H1 (cell line): ENCODE data around the gene GUF1. TPM values are rescaled to one million over a fixed set of nuclear protein-coding genes. Genes with fewer than 3 reads are reported as not detected.

Experiments used
- CTCF ChIA-PET: fragments of 300-600 bp; sonication (Branson Sonifier 250); formaldehyde crosslinking; loops from one replicate; lab custom pipeline; 2021; ENCODE audit not compliant: partially characterized antibody; lab: Charles Lee
- POLR2A ChIA-PET: fragments of 300-600 bp; sonication (Branson Sonifier 250); formaldehyde crosslinking; loops from one replicate; lab custom pipeline; 2021; ENCODE audit warnings: inconsistent platforms; ENCODE audit not compliant: partially characterized antibody; lab: Charles Lee
- DNase-seq, 2 experiments: peaks; one replicate each; pipeline versions ENCODE4 v3.0.0 to v3.0.0-alpha.2; 2010 to 2022; ENCODE audit warnings: low spot score in 2 of 2, low read depth in 1 of 2, mixed read lengths in 1 of 2
- FAIRE-seq: peaks from 2 replicates; lab custom pipeline; 2011; peaks lifted over from hg19 to GRCh38; lab: Jason Lieb, UNC
- H2AFZ ChIP-seq: 2 replicates; pipeline ENCODE4 v1.8.1; 2012; ENCODE audit warnings: low read length, inconsistent platforms
- H2AK5ac ChIP-seq: 2 replicates; pipeline ENCODE4 v1.6.1; 2013; ENCODE audit warnings: low read depth, low read length
- H2BK120ac ChIP-seq: replicated peaks from 2 replicates; pipeline ENCODE3; 2013; ENCODE audit warnings: low read depth, low read length, inconsistent platforms
- H2BK12ac ChIP-seq: 2 replicates; pipeline ENCODE4 v1.6.1; 2013; ENCODE audit warnings: low read depth, low read length
- H2BK15ac ChIP-seq: 2 replicates; pipeline ENCODE4 v1.6.1; 2013; ENCODE audit warnings: low read length
- H2BK20ac ChIP-seq: 2 replicates; pipeline ENCODE4 v1.6.1; 2013; ENCODE audit warnings: low read length
- H2BK5ac ChIP-seq: 2 replicates; pipeline ENCODE4 v1.6.1; 2013; ENCODE audit warnings: low read depth, low read length
- H3K14ac ChIP-seq: 2 replicates; pipeline ENCODE4 v1.6.1; 2013; ENCODE audit warnings: inconsistent platforms; ENCODE audit not compliant: insufficient read length
- H3K18ac ChIP-seq: 2 replicates; pipeline ENCODE4 v1.6.1; 2013; ENCODE audit warnings: low read length; ENCODE audit errors: extremely low read depth
- H3K23ac ChIP-seq: 2 replicates; pipeline ENCODE4 v1.6.1; 2013; ENCODE audit warnings: inconsistent platforms; ENCODE audit not compliant: insufficient read length
- H3K23me2 ChIP-seq: 2 replicates; pipeline ENCODE4 v1.6.1; 2013; ENCODE audit warnings: low read depth, low read length
- H3K27ac ChIP-seq: 2 replicates; pipeline ENCODE4 v1.6.1; 2011; ENCODE audit warnings: low read depth, low read length, inconsistent platforms
- H3K27me3 ChIP-seq, 4 experiments: replicated peaks in 1 of 4; 1 replicate in 1 of 4; 2 replicates in 3 of 4; pipeline versions ENCODE4 v1.6.1 to v1.8.1; 2011 to 2013; ENCODE audit warnings: low read length in 3 of 4, mild to moderate bottlenecking in 3 of 4, inconsistent platforms in 2 of 4, mixed read lengths in 2 of 4, moderate library complexity in 1 of 4; ENCODE audit not compliant: control insufficient read depth in 3 of 4, insufficient read depth in 3 of 4; ENCODE audit errors: extremely low read depth in 1 of 4
- H3K36me3 ChIP-seq, 4 experiments: 2 replicates each; pipeline versions ENCODE4 v1.6.1 to v1.8.1; 2011 to 2013; ENCODE audit warnings: mild to moderate bottlenecking in 4 of 4, low read length in 3 of 4, moderate library complexity in 2 of 4, control low read depth in 1 of 4, inconsistent platforms in 1 of 4; ENCODE audit not compliant: insufficient read depth in 4 of 4, control insufficient read depth in 2 of 4
- H3K4ac ChIP-seq: replicated peaks from 2 replicates; pipeline ENCODE3; 2013; ENCODE audit warnings: low read length, low read depth, mixed read lengths, inconsistent platforms; ENCODE audit not compliant: insufficient read length
- H3K4me1 ChIP-seq, 4 experiments: replicated peaks in 1 of 4; 1 replicate in 1 of 4; 2 replicates in 3 of 4; pipeline versions ENCODE4 v1.6.1 to v1.8.1; 2011 to 2013; ENCODE audit warnings: low read length in 3 of 4, inconsistent platforms in 2 of 4, mixed read lengths in 1 of 4; ENCODE audit not compliant: insufficient read depth in 4 of 4, control insufficient read depth in 3 of 4
- H3K4me2 ChIP-seq, 2 experiments: 2 replicates each; pipeline versions ENCODE4 v1.6.1 to v1.8.1; 2011 to 2013; ENCODE audit warnings: low read depth in 2 of 2, low read length in 2 of 2, control low read depth in 1 of 2, inconsistent platforms in 1 of 2, mild to moderate bottlenecking in 1 of 2; ENCODE audit not compliant: insufficient read depth in 1 of 2
- H3K4me3 ChIP-seq, 4 experiments: fragments of 200-600, 300-600 bp in 1 of 4; sonication (generic), shearing (Covaris generic), sonication (Bioruptor Twin) in 1 of 4; 2 replicates each; pipeline versions ENCODE4 v1.5.1 to v1.8.1; 2011 to 2016; ENCODE audit warnings: low read length in 4 of 4, low read depth in 3 of 4, control low read depth in 2 of 4, inconsistent platforms in 2 of 4, mild to moderate bottlenecking in 2 of 4, mixed read lengths in 1 of 4, moderate library complexity in 1 of 4; ENCODE audit not compliant: insufficient read depth in 2 of 4; ENCODE audit errors: extremely low read depth in 1 of 4
- H3K56ac ChIP-seq: replicated peaks from 2 replicates; pipeline ENCODE3; 2013; ENCODE audit warnings: low read depth, mild to moderate bottlenecking, mixed read lengths, low read length, inconsistent platforms; ENCODE audit not compliant: insufficient read length
- H3K79me1 ChIP-seq: 2 replicates; pipeline ENCODE4 v1.6.1; 2013; ENCODE audit warnings: low read depth, low read length, control low read depth
- H3K79me2 ChIP-seq, 2 experiments: 2 replicates each; pipeline versions ENCODE4 v1.6.1 to v1.8.1; 2012 to 2013; ENCODE audit warnings: low read length in 2 of 2, mild to moderate bottlenecking in 2 of 2, inconsistent platforms in 1 of 2; ENCODE audit not compliant: insufficient read depth in 2 of 2, control insufficient read depth in 1 of 2
- H3K9ac ChIP-seq, 4 experiments: replicated peaks in 1 of 4; 1 replicate in 1 of 4; 2 replicates in 3 of 4; pipeline versions ENCODE4 v1.6.1 to v1.8.1; 2011 to 2013; ENCODE audit warnings: low read depth in 3 of 4, low read length in 3 of 4, control low read depth in 2 of 4, mild to moderate bottlenecking in 2 of 4, moderate library complexity in 2 of 4, inconsistent platforms in 1 of 4; ENCODE audit errors: extremely low read depth in 1 of 4
- H3K9me3 ChIP-seq, 2 experiments: 2 replicates each; pipeline versions ENCODE4 v1.6.1 to v1.8.1; 2012 to 2013; ENCODE audit warnings: mild to moderate bottlenecking in 2 of 2, moderate library complexity in 2 of 2, control low read depth in 1 of 2, inconsistent platforms in 1 of 2, low read depth in 1 of 2, low read length in 1 of 2, mixed read lengths in 1 of 2; ENCODE audit not compliant: insufficient read depth in 2 of 2
- H4K20me1 ChIP-seq, 2 experiments: replicated peaks in 1 of 2; 2 replicates each; pipeline versions ENCODE3 to v1.8.1; 2011 to 2013; ENCODE audit warnings: inconsistent platforms in 2 of 2, low read length in 2 of 2, mild to moderate bottlenecking in 1 of 2; ENCODE audit not compliant: insufficient read depth in 2 of 2, control insufficient read depth in 1 of 2
- H4K5ac ChIP-seq: 2 replicates; pipeline ENCODE4 v1.6.1; 2013; ENCODE audit warnings: low read length, low read depth, mixed read lengths, inconsistent platforms; ENCODE audit not compliant: insufficient read length
- H4K8ac ChIP-seq: 2 replicates; pipeline ENCODE4 v1.8.0; 2013; ENCODE audit warnings: mild to moderate bottlenecking, moderate library complexity, low read length, inconsistent platforms; ENCODE audit not compliant: insufficient read depth; ENCODE audit errors: extremely low read depth
- H4K91ac ChIP-seq: replicated peaks from 2 replicates; pipeline ENCODE3; 2013; ENCODE audit warnings: low read length, mixed read lengths, inconsistent platforms; ENCODE audit not compliant: insufficient read length
- ATF3 ChIP-seq: IDR thresholded peaks from 2 replicates; pipeline ENCODE4 v1.6.1; 2011; ENCODE audit warnings: low read depth, mild to moderate bottlenecking, low read length; ENCODE audit not compliant: insufficient read depth
- CTCF ChIP-seq, 3 experiments: IDR thresholded peaks; 1 replicate in 2 of 3; 2 replicates in 1 of 3; pipeline versions ENCODE4 v1.5.1 to v1.6.1; 2011; ENCODE audit warnings: low read length in 3 of 3, mild to moderate bottlenecking in 3 of 3, inconsistent platforms in 2 of 3, low read depth in 1 of 3, moderate library complexity in 1 of 3; ENCODE audit not compliant: insufficient read depth in 1 of 3; ENCODE audit errors: control extremely low read depth in 1 of 3
- KDM1A ChIP-seq: fragments of 200-600, 300-600 bp; sonication (generic); IDR thresholded peaks from 2 replicates; pipeline ENCODE4 v1.7.1; 2016; ENCODE audit warnings: mild to moderate bottlenecking, low read length, borderline replicate concordance
- RBBP5 ChIP-seq: IDR thresholded peaks from 2 replicates; pipeline ENCODE4 v1.7.1; 2012; ENCODE audit warnings: low read depth, mild to moderate bottlenecking, inconsistent platforms, low read length, moderate library complexity, borderline replicate concordance
- TBP ChIP-seq: IDR thresholded peaks from 2 replicates; pipeline ENCODE4 v1.6.1; 2011; ENCODE audit warnings: low read depth, low read length, improper control_type of control experiment
- WGBS, 2 experiments: shearing (Covaris generic) in 1 of 2; methylation state at CpG; one replicate each; pipeline versions ENCODE4 v1.1.6 to v1.1.7; 2013 to 2015; ENCODE audit warnings: low lambda C conversion rate in 2 of 2, mixed read lengths in 2 of 2, inconsistent platforms in 1 of 2, low coverage in 1 of 2, missing lambda C conversion rate in 1 of 2; ENCODE audit not compliant: insufficient replicate concordance in 2 of 2, insufficient coverage in 1 of 2, insufficient read length in 1 of 2; ENCODE audit errors: extremely low coverage in 1 of 2, missing lambda C conversion rate in 1 of 2; 5-methylcytosine and 5-hydroxymethylcytosine counted together
- polyA plus RNA-seq, 7 experiments: library from polyadenylated mRNA; depleted of rRNA in 3 of 7; stranded (reverse) in 5 of 7; unstranded in 2 of 7; fragments of >200 nt in 5 of 7; fragments of 200-250 nt in 2 of 7; gene quantifications; 1 replicate in 5 of 7; 2 replicates in 1 of 7; 4 replicates in 1 of 7; pipeline versions ENCODE4 v1.2.1 to v1.2.3, GENCODE V29; 2011 to 2013; ENCODE audit warnings: missing spikeins in 2 of 7, mixed read lengths in 2 of 7
- total RNA-seq: library from RNA; stranded (reverse); fragmentation: NEBNext Ultra II Directional; extraction: Animal tissue kit (Norgen Biotek cat#: 25700); gene quantifications from 2 replicates; pipeline ENCODE4 v1.2.1, GENCODE V29; 2021

GUF1 gene
- total and polyA plus RNA-seq, 2 of the 8 experiments (the other 6 are each of a cell fraction or from before 2014, with no cell fraction given) = 14.8 to 30.6 TPM

GRCh38 chr4:44638091-44638490 lies 40.1 kb upstream of the GUF1 start:
- no peak for FAIRE-seq
- H3K4ac ChIP-seq = no peak overlapping the region
- no peak overlapping the region for H3K4me3 ChIP-seq
- no peak overlapping the region for H4K91ac ChIP-seq
- no peak overlapping the region for H2BK120ac ChIP-seq
- H2BK20ac ChIP-seq = no peak overlapping the region
- no peak overlapping the region for H3K9ac ChIP-seq
- H3K79me1 ChIP-seq = no peaks in the 10 kb centered on the region
- no peak overlapping the region for H2BK12ac ChIP-seq
- H3K79me2 ChIP-seq = no peaks in the 10 kb centered on the region
- H3K56ac ChIP-seq = no peak overlapping the region
- H4K20me1 ChIP-seq = no peaks in the 10 kb centered on the region
- CTCF ChIA-PET = no interaction called here
- H2AFZ ChIP-seq = no peak overlapping the region
- H3K27me3 ChIP-seq = no peaks in the 10 kb centered on the region
- H3K4me2 ChIP-seq = no peak overlapping the region
- no peak overlapping the region for H2AK5ac ChIP-seq
- H3K23me2 ChIP-seq = no peaks in the 10 kb centered on the region
- no peak overlapping the region for H3K27ac ChIP-seq
- H3K9me3 ChIP-seq = peaks cover 4 to 8% of the 10 kb centered on the region in 2 experiments; a peak in 3 of 4 replicates
- TF ChIP-seq KDM1A (no peak), CTCF (IDR thresholded peaks at IDR 0.05; ENCODE audit: control extremely low read depth in 1 of 3, insufficient read depth in 1 of 3, low read depth in 1 of 3, low read length in 3 of 3) (no peak), ATF3 (no peak), RBBP5 (no peak), TBP (no peak)
- TF ChIP-seq, all 59 proteins: peak for 0
- Histone ChIP-seq H3K23ac (no peak overlapping the region), H3K36me3 (no peaks in the 10 kb centered on the region), H2BK15ac (no peak overlapping the region), H3K14ac (no peak overlapping the region), H4K5ac (no peak overlapping the region), H3K18ac (no peak overlapping the region), H4K8ac (no peak overlapping the region), H3K4me1 (no peaks in the 10 kb centered on the region), H2BK5ac (no peak overlapping the region)
- WGBS, 2 experiments = 90% methylated on average over 4 of the region's 4 CpGs; no CpG with 5 or more reads in 1 of the 2 experiments
- POLR2A ChIA-PET = no interaction called here
- DNase-seq = no peak
